ENCODE results near the gene GIMAP2. TPM values are rescaled to one million over a fixed set of nuclear protein-coding genes. Genes with fewer than 3 reads are reported as not detected.

Gene GIMAP2
- total and polyA plus RNA-seq, 9 of the 15 experiments (the other 6 are each of a cell fraction or from before 2014, with no cell fraction given): 0.37 to 1.8 (median 1.2) TPM

DNA sequence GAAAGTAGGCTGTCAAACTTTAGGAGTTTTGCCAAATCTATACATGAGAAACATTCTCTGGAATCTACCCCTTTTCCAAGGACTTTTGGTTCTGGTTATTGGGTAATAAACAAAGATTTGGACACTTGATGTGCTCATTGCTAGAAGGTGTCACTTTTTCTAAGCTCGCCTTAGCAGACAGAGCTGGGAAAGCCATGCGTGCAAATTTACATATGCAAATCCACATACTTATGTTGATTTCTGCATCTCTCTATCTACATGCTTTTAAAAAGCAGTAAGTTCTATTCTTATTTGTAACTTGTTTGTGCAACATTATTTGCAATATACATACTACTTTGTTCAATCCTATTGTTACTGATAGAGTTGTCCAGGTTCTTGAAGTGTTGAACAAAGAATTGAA is 30.8 kb upstream of the GIMAP2 start:
- POLR2A ChIA-PET: no interaction called here
- Histone ChIP-seq H3K4me3 (no peak overlapping the region), H2AFZ (ENCODE audit: low read depth, low read length) (no peak overlapping the region), H3K9me3 (replicated peaks; ENCODE audit: control insufficient read depth, insufficient read depth, low read depth, low read length) (no peaks in the 10 kb centered on the region), H3K79me2 (ENCODE audit: control insufficient read depth, insufficient read depth, low read length) (no peaks in the 10 kb centered on the region), H3K27ac (ENCODE audit: extremely low read depth, low read depth, low read length) (no peak overlapping the region), H3K9ac (ENCODE audit: insufficient read depth in 1 of 2, low read depth in 2 of 2, low read length in 2 of 2) (no peak overlapping the region), H4K20me1 (replicated peaks; ENCODE audit: control insufficient read depth, insufficient read depth, low read length) (no peaks in the 10 kb centered on the region), H3K27me3 (ENCODE audit: control insufficient read depth in 2 of 2, insufficient read depth in 2 of 2, low read length in 2 of 2) (peaks cover 7 to 13% of the 10 kb centered on the region in 2 experiments; a peak in 4 of 5 replicates), H3K4me1 (replicated peaks in 1 of 2; ENCODE audit: control insufficient read depth in 2 of 2, insufficient read depth in 2 of 2, low read length in 2 of 2) (no peaks in the 10 kb centered on the region), H3K36me3 (ENCODE audit: control insufficient read depth, insufficient read depth, low read length) (no peaks in the 10 kb centered on the region), H3K9me1 (ENCODE audit: control insufficient read depth, insufficient read depth, low read length) (no peaks in the 10 kb centered on the region), H3K4me2 (ENCODE audit: insufficient read depth, low read length) (no peak overlapping the region)
- ATAC-seq: no peak
- intact Hi-C loops (cut with micrococcal nuclease): no loop called here
- FAIRE-seq: no peak
- in situ Hi-C loops (cut with MboI): no loop called here
- CTCF ChIA-PET (ENCODE audit: low intra/inter-chr PET ratio): no interaction called here
- no TSS peak for BruUV-seq (replicated peaks)
- no peak for DNase-seq (ENCODE audit: extremely low read depth in 1 of 4, low spot score in 3 of 4)
- 2% methylated on average over 2 of the region's 2 CpGs for WGBS (ENCODE audit: insufficient coverage, low coverage, missing lambda C conversion rate)
- TF ChIP-seq, protein P1, sequence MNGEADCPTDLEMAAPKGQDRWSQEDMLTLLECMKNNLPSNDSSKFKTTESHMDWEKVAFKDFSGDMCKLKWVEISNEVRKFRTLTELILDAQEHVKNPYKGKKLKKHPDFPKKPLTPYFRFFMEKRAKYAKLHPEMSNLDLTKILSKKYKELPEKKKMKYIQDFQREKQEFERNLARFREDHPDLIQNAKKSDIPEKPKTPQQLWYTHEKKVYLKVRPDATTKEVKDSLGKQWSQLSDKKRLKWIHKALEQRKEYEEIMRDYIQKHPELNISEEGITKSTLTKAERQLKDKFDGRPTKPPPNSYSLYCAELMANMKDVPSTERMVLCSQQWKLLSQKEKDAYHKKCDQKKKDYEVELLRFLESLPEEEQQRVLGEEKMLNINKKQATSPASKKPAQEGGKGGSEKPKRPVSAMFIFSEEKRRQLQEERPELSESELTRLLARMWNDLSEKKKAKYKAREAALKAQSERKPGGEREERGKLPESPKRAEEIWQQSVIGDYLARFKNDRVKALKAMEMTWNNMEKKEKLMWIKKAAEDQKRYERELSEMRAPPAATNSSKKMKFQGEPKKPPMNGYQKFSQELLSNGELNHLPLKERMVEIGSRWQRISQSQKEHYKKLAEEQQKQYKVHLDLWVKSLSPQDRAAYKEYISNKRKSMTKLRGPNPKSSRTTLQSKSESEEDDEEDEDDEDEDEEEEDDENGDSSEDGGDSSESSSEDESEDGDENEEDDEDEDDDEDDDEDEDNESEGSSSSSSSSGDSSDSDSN (IDR thresholded peaks at IDR 0.05; ENCODE audit: borderline replicate concordance in 1 of 2, low read depth in 2 of 2, low read length in 2 of 2): no peak
- TF ChIP-seq ZFP1 (CRISPR knock-in tag; IDR thresholded peaks at IDR 0.05): no peak
- TF ChIP-seq CBX5 (IDR thresholded peaks at IDR 0.05; ENCODE audit: borderline replicate concordance, low read depth): no peak
- TF ChIP-seq, protein P2, sequence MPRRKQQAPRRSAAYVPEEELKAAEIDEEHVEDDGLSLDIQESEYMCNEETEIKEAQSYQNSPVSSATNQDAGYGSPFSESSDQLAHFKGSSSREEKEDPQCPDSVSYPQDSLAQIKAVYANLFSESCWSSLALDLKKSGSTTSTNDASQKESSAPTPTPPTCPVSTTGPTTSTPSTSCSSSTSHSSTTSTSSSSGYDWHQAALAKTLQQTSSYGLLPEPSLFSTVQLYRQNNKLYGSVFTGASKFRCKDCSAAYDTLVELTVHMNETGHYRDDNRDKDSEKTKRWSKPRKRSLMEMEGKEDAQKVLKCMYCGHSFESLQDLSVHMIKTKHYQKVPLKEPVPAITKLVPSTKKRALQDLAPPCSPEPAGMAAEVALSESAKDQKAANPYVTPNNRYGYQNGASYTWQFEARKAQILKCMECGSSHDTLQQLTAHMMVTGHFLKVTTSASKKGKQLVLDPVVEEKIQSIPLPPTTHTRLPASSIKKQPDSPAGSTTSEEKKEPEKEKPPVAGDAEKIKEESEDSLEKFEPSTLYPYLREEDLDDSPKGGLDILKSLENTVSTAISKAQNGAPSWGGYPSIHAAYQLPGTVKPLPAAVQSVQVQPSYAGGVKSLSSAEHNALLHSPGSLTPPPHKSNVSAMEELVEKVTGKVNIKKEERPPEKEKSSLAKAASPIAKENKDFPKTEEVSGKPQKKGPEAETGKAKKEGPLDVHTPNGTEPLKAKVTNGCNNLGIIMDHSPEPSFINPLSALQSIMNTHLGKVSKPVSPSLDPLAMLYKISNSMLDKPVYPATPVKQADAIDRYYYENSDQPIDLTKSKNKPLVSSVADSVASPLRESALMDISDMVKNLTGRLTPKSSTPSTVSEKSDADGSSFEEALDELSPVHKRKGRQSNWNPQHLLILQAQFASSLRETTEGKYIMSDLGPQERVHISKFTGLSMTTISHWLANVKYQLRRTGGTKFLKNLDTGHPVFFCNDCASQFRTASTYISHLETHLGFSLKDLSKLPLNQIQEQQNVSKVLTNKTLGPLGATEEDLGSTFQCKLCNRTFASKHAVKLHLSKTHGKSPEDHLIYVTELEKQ (CRISPR knock-in tag; IDR thresholded peaks at IDR 0.05): no peak
- no peak for TF ChIP-seq ILK (tag; IDR thresholded peaks at IDR 0.05; ENCODE audit: borderline replicate concordance, low read depth)
- TF ChIP-seq SRF (CRISPR knock-in tag; IDR thresholded peaks at IDR 0.05): no peak
- no peak for TF ChIP-seq PHF20 (IDR thresholded peaks at IDR 0.05; ENCODE audit: partially characterized antibody)
- TF ChIP-seq NEUROD1 (IDR thresholded peaks at IDR 0.05; ENCODE audit: borderline replicate concordance, low read depth, low read length, partially characterized antibody): no peak
- TF ChIP-seq, protein P3, sequence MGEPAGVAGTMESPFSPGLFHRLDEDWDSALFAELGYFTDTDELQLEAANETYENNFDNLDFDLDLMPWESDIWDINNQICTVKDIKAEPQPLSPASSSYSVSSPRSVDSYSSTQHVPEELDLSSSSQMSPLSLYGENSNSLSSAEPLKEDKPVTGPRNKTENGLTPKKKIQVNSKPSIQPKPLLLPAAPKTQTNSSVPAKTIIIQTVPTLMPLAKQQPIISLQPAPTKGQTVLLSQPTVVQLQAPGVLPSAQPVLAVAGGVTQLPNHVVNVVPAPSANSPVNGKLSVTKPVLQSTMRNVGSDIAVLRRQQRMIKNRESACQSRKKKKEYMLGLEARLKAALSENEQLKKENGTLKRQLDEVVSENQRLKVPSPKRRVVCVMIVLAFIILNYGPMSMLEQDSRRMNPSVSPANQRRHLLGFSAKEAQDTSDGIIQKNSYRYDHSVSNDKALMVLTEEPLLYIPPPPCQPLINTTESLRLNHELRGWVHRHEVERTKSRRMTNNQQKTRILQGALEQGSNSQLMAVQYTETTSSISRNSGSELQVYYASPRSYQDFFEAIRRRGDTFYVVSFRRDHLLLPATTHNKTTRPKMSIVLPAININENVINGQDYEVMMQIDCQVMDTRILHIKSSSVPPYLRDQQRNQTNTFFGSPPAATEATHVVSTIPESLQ (CRISPR knock-in tag; IDR thresholded peaks at IDR 0.05): no peak
- TF ChIP-seq, protein P4, sequence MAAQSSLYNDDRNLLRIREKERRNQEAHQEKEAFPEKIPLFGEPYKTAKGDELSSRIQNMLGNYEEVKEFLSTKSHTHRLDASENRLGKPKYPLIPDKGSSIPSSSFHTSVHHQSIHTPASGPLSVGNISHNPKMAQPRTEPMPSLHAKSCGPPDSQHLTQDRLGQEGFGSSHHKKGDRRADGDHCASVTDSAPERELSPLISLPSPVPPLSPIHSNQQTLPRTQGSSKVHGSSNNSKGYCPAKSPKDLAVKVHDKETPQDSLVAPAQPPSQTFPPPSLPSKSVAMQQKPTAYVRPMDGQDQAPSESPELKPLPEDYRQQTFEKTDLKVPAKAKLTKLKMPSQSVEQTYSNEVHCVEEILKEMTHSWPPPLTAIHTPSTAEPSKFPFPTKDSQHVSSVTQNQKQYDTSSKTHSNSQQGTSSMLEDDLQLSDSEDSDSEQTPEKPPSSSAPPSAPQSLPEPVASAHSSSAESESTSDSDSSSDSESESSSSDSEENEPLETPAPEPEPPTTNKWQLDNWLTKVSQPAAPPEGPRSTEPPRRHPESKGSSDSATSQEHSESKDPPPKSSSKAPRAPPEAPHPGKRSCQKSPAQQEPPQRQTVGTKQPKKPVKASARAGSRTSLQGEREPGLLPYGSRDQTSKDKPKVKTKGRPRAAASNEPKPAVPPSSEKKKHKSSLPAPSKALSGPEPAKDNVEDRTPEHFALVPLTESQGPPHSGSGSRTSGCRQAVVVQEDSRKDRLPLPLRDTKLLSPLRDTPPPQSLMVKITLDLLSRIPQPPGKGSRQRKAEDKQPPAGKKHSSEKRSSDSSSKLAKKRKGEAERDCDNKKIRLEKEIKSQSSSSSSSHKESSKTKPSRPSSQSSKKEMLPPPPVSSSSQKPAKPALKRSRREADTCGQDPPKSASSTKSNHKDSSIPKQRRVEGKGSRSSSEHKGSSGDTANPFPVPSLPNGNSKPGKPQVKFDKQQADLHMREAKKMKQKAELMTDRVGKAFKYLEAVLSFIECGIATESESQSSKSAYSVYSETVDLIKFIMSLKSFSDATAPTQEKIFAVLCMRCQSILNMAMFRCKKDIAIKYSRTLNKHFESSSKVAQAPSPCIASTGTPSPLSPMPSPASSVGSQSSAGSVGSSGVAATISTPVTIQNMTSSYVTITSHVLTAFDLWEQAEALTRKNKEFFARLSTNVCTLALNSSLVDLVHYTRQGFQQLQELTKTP (IDR thresholded peaks at IDR 0.05; ENCODE audit: low read depth in 1 of 2, partially characterized antibody in 2 of 2): no peak

All from K562 (cell line).